CD1c-positive myeloid dendritic cell (primary cell): Measurements from ENCODE around the gene TSPOAP1.
A peak's percentile ranks its signal among the peaks of the same experiment; 100 is the strongest.
"Not testable (repeated sequence)": the region's sequence is repeated elsewhere in the genome, so short reads cannot be mapped to it uniquely, and the experiment has no call there.

Experiments used
- DNase-seq: peaks from one replicate; pipeline ENCODE4 v3.0.0-alpha.2; 2016; ENCODE audit errors: extremely low spot score

TSPOAP1 gene

GRCh38 chr17:58360296-58361063 lies 31.9 kb upstream of the TSPOAP1 start:
- no peak for DNase-seq

- DNase-seq: no peak
Observed at GRCh38 chr17:58358408-58359172, 30.0 kb upstream of the TSPOAP1 start.

GRCh38 chr17:58357312-58358297 lies 29.0 kb upstream of the TSPOAP1 start:
- DNase-seq: no peak

- DNase-seq: no peak
Observed at GRCh38 chr17:58356231-58356630, 27.6 kb upstream of the TSPOAP1 start.

- DNase-seq: no peak
Observed at GRCh38 chr17:58354541-58355216, 26.1 kb upstream of the TSPOAP1 start.

GRCh38 chr17:58353389-58353825 lies 24.8 kb upstream of the TSPOAP1 start:
- DNase-seq: no peak

- peak; percentile 71 for DNase-seq
Observed at GRCh38 chr17:58352596-58353388, 24.2 kb upstream of the TSPOAP1 start.

GRCh38 chr17:58351831-58352595 lies 23.4 kb upstream of the TSPOAP1 start, which contains the start of gene SUPT4H1:
Gene SUPT4H1, minus strand, starts transcription at chr17:58352201. Its CDS starts 66 bp downstream, at chr17:58352135.
- peak; percentile 97 for DNase-seq

- DNase-seq: no peak
Observed at GRCh38 chr17:58351182-58351581, 22.6 kb upstream of the TSPOAP1 start.

- DNase-seq: no peak
Observed at GRCh38 chr17:58348038-58348437, 19.4 kb upstream of the TSPOAP1 start.

GRCh38 chr17:58345500-58345899 lies 16.9 kb upstream of the TSPOAP1 start:
- DNase-seq: no peak

GRCh38 chr17:58344791-58345157 lies 16.2 kb upstream of the TSPOAP1 start:
- DNase-seq: peak; percentile 39

- DNase-seq: peak; percentile 83
Observed at GRCh38 chr17:58344047-58344790, 15.6 kb upstream of the TSPOAP1 start.

- no peak for DNase-seq
Observed at GRCh38 chr17:58343131-58343530, 14.5 kb upstream of the TSPOAP1 start.

GRCh38 chr17:58341861-58342475 lies 13.4 kb upstream of the TSPOAP1 start:
- no peak for DNase-seq

- not testable (repeated sequence) for DNase-seq
Observed at GRCh38 chr17:58341136-58341860, 12.7 kb upstream of the TSPOAP1 start.

GRCh38 chr17:58340405-58340876 lies 11.8 kb upstream of the TSPOAP1 start:
- DNase-seq: no peak
